ENCODE results near the gene USP17L24.
"Not testable (repeated sequence)": the region's sequence is repeated elsewhere in the genome, so short reads cannot be mapped to it uniquely, and the experiment has no call there.

GRCh38 chr4:9329611-9330010, 4.6 kb downstream of the USP17L24 start, which contains the start of gene USP17L25:
- TF ChIP-seq CTCF (IDR thresholded peaks at IDR 0.05); ZFX (IDR thresholded peaks at IDR 0.05; ENCODE audit: borderline replicate concordance): not testable (repeated sequence)
